ENCODE measurements around the gene KLF16. TPM values are rescaled to one million over a fixed set of nuclear protein-coding genes. Genes with fewer than 3 reads are reported as not detected.

Gene KLF16
- total RNA-seq, 4 donors from 2014 or later = 1.8 to 6.4 (median 3.4) TPM

- H3K4me3 ChIP-seq (replicated peaks in 1 of 3) = no peak overlapping the region
- H3K9me3 ChIP-seq = no peaks in the 10 kb centered on the region
- H3K36me3 ChIP-seq = no peaks in the 10 kb centered on the region
- no peak for TF ChIP-seq POLR2A (IDR thresholded peaks at IDR 0.05)
- TF ChIP-seq CTCF (IDR thresholded peaks at IDR 0.05) = no peak
- no peak overlapping the region for H3K27ac ChIP-seq
- 75 to 87% methylated on average over 27 to 34 of the region's 45 CpGs for WGBS, 2 donors
- DNase-seq = no peak
- peaks cover 0 to 4% of the 10 kb centered on the region in 2 donors for H3K4me1 ChIP-seq
- intact Hi-C loops (cut with DNase I) = no loop called here
- no peaks in the 10 kb centered on the region for H3K27me3 ChIP-seq
Observed at GRCh38 chr19:1806184-1807029, 57.0 kb downstream of the KLF16 start.

- no peak for DNase-seq
- H3K4me3 ChIP-seq (replicated peaks in 1 of 3) = no peak overlapping the region
- peaks cover 0 to 4% of the 10 kb centered on the region in 2 donors for H3K4me1 ChIP-seq
- no peaks in the 10 kb centered on the region for H3K36me3 ChIP-seq
- whole genome bisulfite sequencing, 2 donors = 86 to 90% methylated on average over 10 to 20 of the region's 24 CpGs
- no peaks in the 10 kb centered on the region for H3K27me3 ChIP-seq
- intact Hi-C loops (cut with DNase I) = no loop called here
- no peak overlapping the region for H3K27ac ChIP-seq
- H3K9me3 ChIP-seq = no peaks in the 10 kb centered on the region
- no peak for TF ChIP-seq POLR2A (IDR thresholded peaks at IDR 0.05)
- TF ChIP-seq CTCF (IDR thresholded peaks at IDR 0.05) = no peak
Observed at GRCh38 chr19:1805401-1806183, 57.8 kb downstream of the KLF16 start.

- Histone ChIP-seq H3K4me1 (peaks cover 0 to 6% of the 10 kb centered on the region in 2 donors), H3K36me3 (no peaks in the 10 kb centered on the region), H3K27ac (no peak overlapping the region), H3K27me3 (no peaks in the 10 kb centered on the region), H3K9me3 (no peaks in the 10 kb centered on the region), H3K4me3 (replicated peaks in 1 of 3) (no peak overlapping the region)
- no peak for TF ChIP-seq POLR2A (IDR thresholded peaks at IDR 0.05)
- no peak for TF ChIP-seq CTCF (IDR thresholded peaks at IDR 0.05)
- WGBS, 2 donors = 89 to 91% methylated on average over 6 of the region's 6 CpGs
- no peak for DNase-seq
- intact Hi-C loops (cut with DNase I) = no loop called here
Observed at GRCh38 chr19:1804858-1805257, 58.5 kb downstream of the KLF16 start.

MicroRNAs within 50 kb of the gene (microRNA counts, 767-probe panel; counts per million panel counts)
- microRNA hsa-miR-1909-3p = 0 counts per million in 2 donors

Small RNA genes within 50 kb of the gene (microRNA-seq; reads per million reads assigned to microRNA genes)
- gene MIR1909 = not detected

Other genes with a start within 250 kb of the KLF16 start
- 10 to 100 TPM; 28.6 to 70.6 (median 43.8) TPM for gene TCF3, start 211.0 kb downstream of the KLF16 start, total RNA-seq
- not detected for gene ONECUT3, start 110.1 kb downstream of the KLF16 start, total RNA-seq
- gene ATP8B3, start 51.3 kb downstream of the KLF16 start, total RNA-seq = 1 to 10 TPM in 3 of 4 donors, not detected in 1; 1.3 to 2.0 (median 1.6) TPM
- 10 to 100 TPM; 14.0 to 21.8 (median 17.2) TPM for gene REXO1, start 15.1 kb downstream of the KLF16 start, total RNA-seq
- gene ABHD17A, start 21.9 kb upstream of the KLF16 start, total RNA-seq = 100 to 1,000 TPM in 1 of 4 donors, 10 to 100 TPM in 3; 86.8 to 134 (median 91.4) TPM
- gene ADAT3, start 41.8 kb upstream of the KLF16 start, total RNA-seq = 10 to 100 TPM in 2 of 4 donors, 1 to 10 TPM in 2; 4.0 to 14.6 (median 8.3) TPM
- 100 to 1,000 TPM in 3 of 4 donors, 10 to 100 TPM in 1; 69.5 to 269 (median 137) TPM for gene SCAMP4, start 41.8 kb upstream of the KLF16 start, total RNA-seq
- gene CSNK1G2, start 77.6 kb upstream of the KLF16 start, total RNA-seq = 10 to 100 TPM; 47.2 to 67.6 (median 60.8) TPM
- 10 to 100 TPM; 74.8 to 89.9 (median 76.2) TPM for gene BTBD2, start 152.1 kb upstream of the KLF16 start, total RNA-seq
- gene MKNK2, start 187.7 kb upstream of the KLF16 start, total RNA-seq = 100 to 1,000 TPM; 106 to 161 (median 123) TPM
- 10 to 100 TPM; 18.5 to 40.4 (median 26.6) TPM for gene MOB3A, start 232.7 kb upstream of the KLF16 start, total RNA-seq
- 1 to 10 TPM; 1.1 to 4.2 (median 2.9) TPM for gene IZUMO4, start 233.3 kb upstream of the KLF16 start, total RNA-seq

All from thyroid gland (tissue), 4 donors.